ENCODE results near the gene TBX3. TPM values are rescaled to one million over a fixed set of nuclear protein-coding genes. Genes with fewer than 3 reads are reported as not detected.

TBX3 gene
- total RNA-seq, 5 donors from 2014 or later (not counting 1 experiment from before 2014, with no cell fraction given), result 0.26 to 0.44 (median 0.41) TPM; not detected in 2

- no peaks in the 10 kb centered on the region for H3K9me3 Mint-ChIP-seq
- H3K4me3 ChIP-seq (ENCODE audit: control insufficient read depth in 1 of 2, extremely low read depth in 1 of 2, low read length in 1 of 2), result no peak overlapping the region
- no peaks in the 10 kb centered on the region for H3K36me3 ChIP-seq (ENCODE audit: control insufficient read depth in 2 of 2, extremely low read depth in 1 of 2, insufficient read depth in 1 of 2, low read length in 1 of 2)
- peaks cover 0 to 6% (median 0%) of the 10 kb centered on the region in 3 donors for H3K4me1 Mint-ChIP-seq
- DNase-seq, result no peak
- peaks cover 79 to 85% of the 10 kb centered on the region in 2 donors for H3K27me3 Mint-ChIP-seq
- no peak overlapping the region for H3K4me3 Mint-ChIP-seq
- ChIA-PET CTCF (no interaction called here), POLR2A (no interaction called here)
- no peak overlapping the region for H3K27ac Mint-ChIP-seq
- ATAC-seq (replicated peaks in 1 of 4), result no peak
- H3K36me3 Mint-ChIP-seq, result no peaks in the 10 kb centered on the region
- peaks cover 21 to 37% of the 10 kb centered on the region in 2 experiments for H3K27me3 ChIP-seq (replicated peaks in 1 of 2; ENCODE audit: control insufficient read depth in 2 of 2, extremely low read depth in 1 of 2, insufficient read depth in 2 of 2, low read length in 1 of 2)
- H3K27ac ChIP-seq (ENCODE audit: low read length), result no peak overlapping the region
- WGBS (ENCODE audit: insufficient coverage), result 55% methylated on average over 6 of the region's 6 CpGs
- no peaks in the 10 kb centered on the region for H3K9me3 ChIP-seq
- no peaks in the 10 kb centered on the region for H3K4me1 ChIP-seq (ENCODE audit: control insufficient read depth in 1 of 2, extremely low read depth in 1 of 2, insufficient read depth in 2 of 2, low read length in 2 of 2)
Measured at GRCh38 chr12:114676142-114676741, 7.7 kb downstream of the TBX3 start.

- DNase-seq, result no peak
- H3K9me3 ChIP-seq, result no peaks in the 10 kb centered on the region
- H3K36me3 Mint-ChIP-seq, result no peaks in the 10 kb centered on the region
- H3K27me3 ChIP-seq (replicated peaks in 1 of 2; ENCODE audit: control insufficient read depth in 2 of 2, extremely low read depth in 1 of 2, insufficient read depth in 2 of 2, low read length in 1 of 2), result peaks cover 27 to 38% of the 10 kb centered on the region in 2 experiments
- no peaks in the 10 kb centered on the region for H3K36me3 ChIP-seq (ENCODE audit: control insufficient read depth in 2 of 2, extremely low read depth in 1 of 2, insufficient read depth in 1 of 2, low read length in 1 of 2)
- no peaks in the 10 kb centered on the region for H3K9me3 Mint-ChIP-seq
- H3K4me3 Mint-ChIP-seq, result no peak overlapping the region
- H3K27me3 Mint-ChIP-seq, result peaks cover 73 to 83% of the 10 kb centered on the region in 2 donors
- ATAC-seq (replicated peaks in 1 of 4), result no peak
- no peak overlapping the region for H3K4me3 ChIP-seq (ENCODE audit: control insufficient read depth in 1 of 2, extremely low read depth in 1 of 2, low read length in 1 of 2)
- no peak overlapping the region for H3K27ac ChIP-seq (ENCODE audit: low read length)
- H3K27ac Mint-ChIP-seq, result no peak overlapping the region
- POLR2A ChIA-PET, result no interaction called here
- 53% methylated on average over 66 of the region's 70 CpGs for WGBS (ENCODE audit: insufficient coverage)
- CTCF ChIA-PET, result no interaction called here
- no peaks in the 10 kb centered on the region for H3K4me1 ChIP-seq (ENCODE audit: control insufficient read depth in 1 of 2, extremely low read depth in 1 of 2, insufficient read depth in 2 of 2, low read length in 2 of 2)
- peaks cover 0 to 2% (median 0%) of the 10 kb centered on the region in 3 donors for H3K4me1 Mint-ChIP-seq
Measured at GRCh38 chr12:114674251-114675047, 9.5 kb downstream of the TBX3 start.

GRCh38 chr12:114673901-114674250 is 10.1 kb downstream of the TBX3 start:
- no peak for ATAC-seq (replicated peaks in 1 of 4)
- Histone ChIP-seq H3K4me3 (ENCODE audit: control insufficient read depth in 1 of 2, extremely low read depth in 1 of 2, low read length in 1 of 2) (no peak overlapping the region), H3K9me3 (no peaks in the 10 kb centered on the region), H3K27ac (ENCODE audit: low read length) (no peak overlapping the region), H3K27me3 (replicated peaks in 1 of 2; ENCODE audit: control insufficient read depth in 2 of 2, extremely low read depth in 1 of 2, insufficient read depth in 2 of 2, low read length in 1 of 2) (peaks cover 28 to 43% of the 10 kb centered on the region in 2 experiments), H3K4me1 (ENCODE audit: control insufficient read depth in 1 of 2, extremely low read depth in 1 of 2, insufficient read depth in 2 of 2, low read length in 2 of 2) (no peaks in the 10 kb centered on the region), H3K36me3 (ENCODE audit: control insufficient read depth in 2 of 2, extremely low read depth in 1 of 2, insufficient read depth in 1 of 2, low read length in 1 of 2) (no peaks in the 10 kb centered on the region)
- no peak for DNase-seq
- Mint-ChIP-seq H3K27me3 (peaks cover 70 to 82% of the 10 kb centered on the region in 2 donors), H3K4me1 (peaks cover 0 to 2% (median 0%) of the 10 kb centered on the region in 3 donors), H3K4me3 (no peak overlapping the region), H3K27ac (no peak overlapping the region), H3K9me3 (no peaks in the 10 kb centered on the region), H3K36me3 (no peaks in the 10 kb centered on the region)
- POLR2A ChIA-PET, result no interaction called here
- CTCF ChIA-PET, result no interaction called here
- WGBS (ENCODE audit: insufficient coverage), result 82% methylated on average over 11 of the region's 12 CpGs

GRCh38 chr12:114673169-114673833 is 10.7 kb downstream of the TBX3 start:
- no peak for ATAC-seq (replicated peaks in 1 of 4)
- no peak overlapping the region for H3K27ac ChIP-seq (ENCODE audit: low read length)
- H3K4me3 ChIP-seq (ENCODE audit: control insufficient read depth in 1 of 2, extremely low read depth in 1 of 2, low read length in 1 of 2), result no peak overlapping the region
- ChIA-PET CTCF (no interaction called here), POLR2A (interaction anchor here in 1 of 2 donors (0.8 kb wide), 1 partner anchor 709 kb away, joined by 3 read pairs; no protein-coding TSS in a partner anchor)
- H3K27me3 ChIP-seq (replicated peaks in 1 of 2; ENCODE audit: control insufficient read depth in 2 of 2, extremely low read depth in 1 of 2, insufficient read depth in 2 of 2, low read length in 1 of 2), result peaks cover 28 to 48% of the 10 kb centered on the region in 2 experiments
- Mint-ChIP-seq H3K36me3 (no peaks in the 10 kb centered on the region), H3K4me3 (no peak overlapping the region), H3K4me1 (peaks cover 0 to 2% (median 0%) of the 10 kb centered on the region in 3 donors), H3K9me3 (no peaks in the 10 kb centered on the region), H3K27me3 (peaks cover 68 to 79% of the 10 kb centered on the region in 2 donors), H3K27ac (no peak overlapping the region)
- no peak for DNase-seq
- H3K4me1 ChIP-seq (ENCODE audit: control insufficient read depth in 1 of 2, extremely low read depth in 1 of 2, insufficient read depth in 2 of 2, low read length in 2 of 2), result no peaks in the 10 kb centered on the region
- 55% methylated on average over 5 of the region's 10 CpGs for WGBS (ENCODE audit: insufficient coverage)
- H3K9me3 ChIP-seq, result no peaks in the 10 kb centered on the region
- H3K36me3 ChIP-seq (ENCODE audit: control insufficient read depth in 2 of 2, extremely low read depth in 1 of 2, insufficient read depth in 1 of 2, low read length in 1 of 2), result no peaks in the 10 kb centered on the region

GRCh38 chr12:114672817-114673168 is 11.2 kb downstream of the TBX3 start:
- ChIA-PET CTCF (no interaction called here), POLR2A (interaction anchor here in 1 of 2 donors (0.8 kb wide), 1 partner anchor 709 kb away, joined by 3 read pairs; no protein-coding TSS in a partner anchor)
- 73% methylated on average over 3 of the region's 4 CpGs for WGBS (ENCODE audit: insufficient coverage)
- no peak overlapping the region for H3K27ac Mint-ChIP-seq
- no peaks in the 10 kb centered on the region for H3K9me3 ChIP-seq
- H3K4me3 ChIP-seq (ENCODE audit: control insufficient read depth in 1 of 2, extremely low read depth in 1 of 2, low read length in 1 of 2), result no peak overlapping the region
- H3K27ac ChIP-seq (ENCODE audit: low read length), result no peak overlapping the region
- H3K36me3 ChIP-seq (ENCODE audit: control insufficient read depth in 2 of 2, extremely low read depth in 1 of 2, insufficient read depth in 1 of 2, low read length in 1 of 2), result no peaks in the 10 kb centered on the region
- no peak overlapping the region for H3K4me3 Mint-ChIP-seq
- H3K4me1 Mint-ChIP-seq, result peaks cover 0 to 2% (median under 1%) of the 10 kb centered on the region in 3 donors
- H3K4me1 ChIP-seq (ENCODE audit: control insufficient read depth in 1 of 2, extremely low read depth in 1 of 2, insufficient read depth in 2 of 2, low read length in 2 of 2), result no peaks in the 10 kb centered on the region
- peaks cover 28 to 54% of the 10 kb centered on the region in 2 experiments for H3K27me3 ChIP-seq (replicated peaks in 1 of 2; ENCODE audit: control insufficient read depth in 2 of 2, extremely low read depth in 1 of 2, insufficient read depth in 2 of 2, low read length in 1 of 2)
- H3K9me3 Mint-ChIP-seq, result no peaks in the 10 kb centered on the region
- H3K36me3 Mint-ChIP-seq, result no peaks in the 10 kb centered on the region
- ATAC-seq (replicated peaks in 1 of 4), result no peak
- no peak for DNase-seq
- peaks cover 68 to 81% of the 10 kb centered on the region in 2 donors for H3K27me3 Mint-ChIP-seq

GRCh38 chr12:114671443-114672411 is 12.2 kb downstream of the TBX3 start:
- WGBS (ENCODE audit: insufficient coverage), result 8% methylated on average over 50 of the region's 61 CpGs
- no peak for ATAC-seq (replicated peaks in 1 of 4)
- DNase-seq, result no peak
- no peaks in the 10 kb centered on the region for H3K36me3 ChIP-seq (ENCODE audit: control insufficient read depth in 2 of 2, extremely low read depth in 1 of 2, insufficient read depth in 1 of 2, low read length in 1 of 2)
- POLR2A ChIA-PET, result no interaction called here
- H3K4me3 Mint-ChIP-seq, result no peak overlapping the region
- no peak overlapping the region for H3K4me3 ChIP-seq (ENCODE audit: control insufficient read depth in 1 of 2, extremely low read depth in 1 of 2, low read length in 1 of 2)
- H3K9me3 ChIP-seq, result no peaks in the 10 kb centered on the region
- no peaks in the 10 kb centered on the region for H3K9me3 Mint-ChIP-seq
- CTCF ChIA-PET, result no interaction called here
- H3K27ac ChIP-seq (ENCODE audit: low read length), result no peak overlapping the region
- peaks cover 30 to 64% of the 10 kb centered on the region in 2 experiments for H3K27me3 ChIP-seq (replicated peaks in 1 of 2; ENCODE audit: control insufficient read depth in 2 of 2, extremely low read depth in 1 of 2, insufficient read depth in 2 of 2, low read length in 1 of 2)
- peaks cover 67 to 85% of the 10 kb centered on the region in 2 donors for H3K27me3 Mint-ChIP-seq
- peaks cover 0 to 4% (median 2%) of the 10 kb centered on the region in 3 donors for H3K4me1 Mint-ChIP-seq
- H3K4me1 ChIP-seq (ENCODE audit: control insufficient read depth in 1 of 2, extremely low read depth in 1 of 2, insufficient read depth in 2 of 2, low read length in 2 of 2), result no peaks in the 10 kb centered on the region
- no peaks in the 10 kb centered on the region for H3K36me3 Mint-ChIP-seq
- no peak overlapping the region for H3K27ac Mint-ChIP-seq

Data from T-cell (primary cell).